ENCODE measurements around the gene SMG6.

The SMG6 gene

GRCh38 chr17:2222301-2222700 is 81.3 kb downstream of the SMG6 start:
- POLR2A ChIA-PET: interaction anchor here (0.6 to 1.0 kb wide), 3 partner anchors 135 to 164 kb away, joined by 3 to 6 read pairs (median 3); no protein-coding TSS in a partner anchor
- no peak for TF ChIP-seq CTCF (IDR thresholded peaks at IDR 0.05; ENCODE audit: control extremely low read depth, extremely low read depth, low read depth, missing control alignments)
- peak; percentile 50 for DNase-seq (ENCODE audit: extremely low spot score)
- CTCF ChIA-PET: interaction anchor here (0.7 to 8.2 kb wide), 13 partner anchors 9 to 168 kb away, joined by 3 to 76 read pairs (median 4); partner anchors contain the start of gene HIC1

- POLR2A ChIA-PET: no interaction called here
- no peak for DNase-seq (ENCODE audit: extremely low spot score)
- CTCF ChIA-PET: interaction anchor here (0.9 to 8.2 kb wide), 8 partner anchors 9 to 164 kb away, joined by 3 to 76 read pairs (median 4); partner anchors contain the start of gene HIC1
- TF ChIP-seq CTCF (IDR thresholded peaks at IDR 0.05; ENCODE audit: control extremely low read depth, extremely low read depth, low read depth, missing control alignments): no peak
Measured at GRCh38 chr17:2218426-2218825, 85.2 kb downstream of the SMG6 start.

- ChIA-PET CTCF (interaction anchor here (1.0 to 4.4 kb wide), 4 partner anchors 12 to 69 kb away, joined by 3 to 28 read pairs (median 4); no protein-coding TSS in a partner anchor), POLR2A (interaction anchor here (0.5 kb wide), 1 partner anchor 14 kb away, joined by 3 read pairs; no protein-coding TSS in a partner anchor)
- DNase-seq (ENCODE audit: extremely low spot score): peak; percentile 83
- TF ChIP-seq CTCF (IDR thresholded peaks at IDR 0.05; ENCODE audit: control extremely low read depth, extremely low read depth, low read depth, missing control alignments): no peak
Measured at GRCh38 chr17:2215616-2216364, 87.8 kb downstream of the SMG6 start.

- DNase-seq (ENCODE audit: extremely low spot score): no peak
- CTCF ChIA-PET: interaction anchor here (1.0 to 4.4 kb wide), 6 partner anchors 9 to 68 kb away, joined by 3 to 28 read pairs (median 6); no protein-coding TSS in a partner anchor
- POLR2A ChIA-PET: no interaction called here
- TF ChIP-seq CTCF (IDR thresholded peaks at IDR 0.05; ENCODE audit: control extremely low read depth, extremely low read depth, low read depth, missing control alignments): no peak
Measured at GRCh38 chr17:2214929-2215615, 88.5 kb downstream of the SMG6 start.

- no peak for DNase-seq (ENCODE audit: extremely low spot score)
- ChIA-PET CTCF (interaction anchor here (1.2 to 4.4 kb wide), 6 partner anchors 10 to 127 kb away, joined by 3 to 28 read pairs (median 6); no protein-coding TSS in a partner anchor), POLR2A (no interaction called here)
- no peak for TF ChIP-seq CTCF (IDR thresholded peaks at IDR 0.05; ENCODE audit: control extremely low read depth, extremely low read depth, low read depth, missing control alignments)
Measured at GRCh38 chr17:2214047-2214928, 89.3 kb downstream of the SMG6 start.

All from GM10248 (cell line).